HepG2 (cell line): Measurements from ENCODE around the gene PBX2. TPM values are rescaled to one million over a fixed set of nuclear protein-coding genes. Genes with fewer than 3 reads are reported as not detected.

Experiments used
- ATF7 ChIP-seq, 2 experiments: fragments of 450-650 bp in 1 of 2; sonication (generic) in 1 of 2; formaldehyde crosslinking in 1 of 2; IDR thresholded peaks; 2 replicates each; pipeline versions ENCODE4 v1.4.0 to v1.6.1; 2016 to 2020; ENCODE audit warnings: antibody characterized with exemption in 1 of 2, mild to moderate bottlenecking in 1 of 2, missing genetic modification reagents in 1 of 2
- ISX ChIP-seq: sonication (generic); formaldehyde crosslinking; conservative IDR thresholded peaks from 2 replicates; pipeline ENCODE4 v1.5.0; 2020; ENCODE audit warnings: missing genetic modification reagents
- KAT8 ChIP-seq: IDR thresholded peaks from 2 replicates; pipeline ENCODE4 v1.6.1; 2016; ENCODE audit warnings: missing genetic modification reagents, missing compliant biosample characterization
- KDM6A ChIP-seq: IDR thresholded peaks from 2 replicates; pipeline ENCODE4 v1.6.1; 2016; ENCODE audit warnings: low read depth
- MAF1 ChIP-seq: sonication (generic); formaldehyde crosslinking; IDR thresholded peaks from 2 replicates; pipeline ENCODE4 v1.5.0; 2020; ENCODE audit warnings: missing genetic modification reagents, borderline replicate concordance
- MED1 ChIP-seq: sonication (generic); formaldehyde crosslinking; IDR thresholded peaks from 2 replicates; pipeline ENCODE4 v1.4.0; 2020; ENCODE audit warnings: missing genetic modification reagents
- MYC ChIP-seq: sonication (generic); formaldehyde crosslinking; IDR thresholded peaks from 2 replicates; pipeline ENCODE4 v1.9.0; 2021; ENCODE audit warnings: missing genetic modification reagents, borderline replicate concordance
- NCOA5 ChIP-seq: sonication (generic); formaldehyde crosslinking; IDR thresholded peaks from 2 replicates; pipeline ENCODE4 v1.4.0; 2020; ENCODE audit warnings: missing genetic modification reagents
- NR2F6 ChIP-seq, 2 experiments: IDR thresholded peaks; 2 replicates each; pipeline ENCODE4 v1.6.1; 2016; ENCODE audit warnings: antibody characterized with exemption in 1 of 2, mild to moderate bottlenecking in 1 of 2
- POLR2A ChIP-seq, 2 experiments: IDR thresholded peaks; 2 replicates each; pipeline ENCODE4 v1.6.1; 2011; ENCODE audit warnings: low read depth in 2 of 2, low read length in 2 of 2, mild to moderate bottlenecking in 1 of 2, moderate library complexity in 1 of 2; ENCODE audit not compliant: insufficient read depth in 1 of 2
- RNF2 ChIP-seq: fragments of 450-650 bp; conservative IDR thresholded peaks from 2 replicates; pipeline ENCODE4 v1.6.1; 2016; ENCODE audit warnings: low read depth
- SMARCC2 ChIP-seq: fragments of 450-650 bp; IDR thresholded peaks from 2 replicates; pipeline ENCODE4 v1.6.1; 2017; ENCODE audit warnings: antibody characterized with exemption, mild to moderate bottlenecking
- SP4 ChIP-seq: sonication (generic); formaldehyde crosslinking; IDR thresholded peaks from 2 replicates; pipeline ENCODE4 v1.8.1; 2023; ENCODE audit warnings: mild to moderate bottlenecking, missing genetic modification reagents
- TEAD2 ChIP-seq: sonication (generic); formaldehyde crosslinking; IDR thresholded peaks from 2 replicates; pipeline ENCODE4 v1.9.0; 2021; ENCODE audit warnings: missing genetic modification reagents
- YEATS2 ChIP-seq: sonication (generic); formaldehyde crosslinking; IDR thresholded peaks from 2 replicates; pipeline ENCODE4 v1.4.0; 2020; ENCODE audit warnings: missing genetic modification reagents, borderline replicate concordance
- ZBTB38 ChIP-seq: sonication (generic); formaldehyde crosslinking; IDR thresholded peaks from 2 replicates; pipeline ENCODE4 v1.5.1; 2020; ENCODE audit warnings: mild to moderate bottlenecking, missing genetic modification reagents
- ZIK1 ChIP-seq: sonication (generic); formaldehyde crosslinking; IDR thresholded peaks from 2 replicates; pipeline ENCODE4 v1.5.0; 2020; ENCODE audit warnings: mild to moderate bottlenecking, low read depth, missing genetic modification reagents, borderline replicate concordance
- ZNF160 ChIP-seq: sonication (generic); formaldehyde crosslinking; IDR thresholded peaks from 2 replicates; pipeline ENCODE4 v1.8.0; 2022; ENCODE audit warnings: mild to moderate bottlenecking, inconsistent platforms, missing genetic modification reagents
- ZNF274 ChIP-seq: sonication (generic); formaldehyde crosslinking; IDR thresholded peaks from 2 replicates; pipeline ENCODE4 v1.5.1; 2020; ENCODE audit warnings: mild to moderate bottlenecking, missing genetic modification reagents
- ZNF441 ChIP-seq: sonication (generic); formaldehyde crosslinking; IDR thresholded peaks from 2 replicates; pipeline ENCODE4 v1.7.0; 2021; ENCODE audit warnings: missing genetic modification reagents, borderline replicate concordance
- ZNF460 ChIP-seq: sonication (generic); formaldehyde crosslinking; IDR thresholded peaks from 2 replicates; pipeline ENCODE4 v1.5.1; 2020; ENCODE audit warnings: missing genetic modification reagents, mild to moderate bottlenecking, borderline replicate concordance
- ZNF749 ChIP-seq: sonication (generic); formaldehyde crosslinking; IDR thresholded peaks from 2 replicates; pipeline ENCODE4 v1.8.0; 2022; ENCODE audit warnings: mild to moderate bottlenecking, missing genetic modification reagents, moderate library complexity, borderline replicate concordance
- ZNF782 ChIP-seq: sonication (generic); formaldehyde crosslinking; IDR thresholded peaks from 2 replicates; pipeline ENCODE4 v1.4.0; 2020; ENCODE audit warnings: missing genetic modification reagents, mild to moderate bottlenecking, borderline replicate concordance
- ZNF879 ChIP-seq: sonication (generic); formaldehyde crosslinking; IDR thresholded peaks from 2 replicates; pipeline ENCODE4 v1.8.1; 2023; ENCODE audit warnings: missing genetic modification reagents
- ZSCAN21 ChIP-seq: sonication (generic); formaldehyde crosslinking; IDR thresholded peaks from 2 replicates; pipeline ENCODE4 v1.8.0; 2022; ENCODE audit warnings: mild to moderate bottlenecking, missing genetic modification reagents, moderate library complexity, borderline replicate concordance
- polyA plus RNA-seq, 8 experiments: library from polyadenylated mRNA; depleted of rRNA in 3 of 8; stranded (reverse) in 7 of 8; unstranded in 1 of 8; fragments of >200 nt; fragmentation: Illumina TruSeq in 4 of 8; extraction: Trizol in 4 of 8; gene quantifications; 2 replicates each; pipeline versions ENCODE4 v1.2.1 to v1.2.3, GENCODE V29; 2011 to 2016; ENCODE audit warnings: low read depth in 4 of 8, missing spikeins in 1 of 8, mixed read lengths in 1 of 8; ENCODE audit not compliant: insufficient read depth in 1 of 8
- total RNA-seq, 5 experiments: library from RNA; depleted of rRNA; stranded (reverse); fragments of >200 nt; fragmentation: Illumina TruSeq; extraction: Trizol; gene quantifications; 2 replicates each; pipeline ENCODE4 v1.2.3, GENCODE V29; 2016; ENCODE audit warnings: low read depth in 1 of 5
- TF ChIP-seq, protein P1 (sequence below): sonication (generic); formaldehyde crosslinking; IDR thresholded peaks from 2 replicates; pipeline ENCODE4 v1.9.0; 2022; ENCODE audit warnings: missing genetic modification reagents, mild to moderate bottlenecking, borderline replicate concordance
- TF ChIP-seq, protein P2 (sequence below): sonication (generic); formaldehyde crosslinking; conservative IDR thresholded peaks from 2 replicates; pipeline ENCODE4 v1.4.0; 2020; ENCODE audit warnings: mild to moderate bottlenecking, missing genetic modification reagents, moderate library complexity

The PBX2 gene
- total and polyA plus RNA-seq, 2 of the 13 experiments (the other 11 are each of a cell fraction or from before 2014, with no cell fraction given): 42.3 to 77.8 TPM

DNA sequence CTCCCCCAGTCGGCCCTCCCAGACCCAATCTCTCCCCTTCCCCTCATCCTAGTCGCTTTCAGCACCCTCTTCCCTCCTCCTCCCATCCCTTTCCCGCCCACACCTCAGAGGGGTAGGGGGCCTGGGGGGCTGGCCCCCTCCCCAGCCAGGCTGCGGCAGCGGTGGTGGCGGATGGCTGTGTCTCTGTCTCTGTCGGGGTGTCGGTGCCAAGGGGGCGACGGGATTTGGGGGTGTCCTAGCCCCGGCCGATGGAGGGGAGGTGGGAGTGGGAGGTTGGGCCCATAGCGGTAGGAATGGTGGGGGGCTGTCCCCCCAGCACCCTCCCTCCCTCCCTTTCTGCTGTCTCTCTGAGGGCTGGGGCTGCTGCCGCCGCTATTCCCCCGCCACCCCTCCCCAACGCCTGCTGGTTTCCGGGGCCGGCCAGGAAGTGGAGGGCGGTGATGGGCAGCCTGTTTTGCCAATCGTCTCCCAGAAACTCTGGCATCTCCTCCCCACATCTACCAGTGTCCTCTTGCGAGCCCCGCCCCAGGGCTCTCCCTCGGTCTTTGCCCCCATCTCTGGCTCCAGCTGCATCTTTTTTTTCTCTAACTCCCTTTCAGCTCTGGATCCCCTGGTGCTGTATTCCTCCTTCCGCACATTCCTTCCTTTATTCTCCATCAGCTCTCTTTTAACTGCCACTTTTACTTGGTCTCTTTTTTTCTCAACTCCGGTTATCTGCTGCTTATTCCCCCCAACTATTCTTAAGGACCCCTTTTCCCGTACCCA is 14.1 kb downstream of the PBX2 start, which contains the start of gene AGPAT1 (continued):
- TF ChIP-seq, protein P1, sequence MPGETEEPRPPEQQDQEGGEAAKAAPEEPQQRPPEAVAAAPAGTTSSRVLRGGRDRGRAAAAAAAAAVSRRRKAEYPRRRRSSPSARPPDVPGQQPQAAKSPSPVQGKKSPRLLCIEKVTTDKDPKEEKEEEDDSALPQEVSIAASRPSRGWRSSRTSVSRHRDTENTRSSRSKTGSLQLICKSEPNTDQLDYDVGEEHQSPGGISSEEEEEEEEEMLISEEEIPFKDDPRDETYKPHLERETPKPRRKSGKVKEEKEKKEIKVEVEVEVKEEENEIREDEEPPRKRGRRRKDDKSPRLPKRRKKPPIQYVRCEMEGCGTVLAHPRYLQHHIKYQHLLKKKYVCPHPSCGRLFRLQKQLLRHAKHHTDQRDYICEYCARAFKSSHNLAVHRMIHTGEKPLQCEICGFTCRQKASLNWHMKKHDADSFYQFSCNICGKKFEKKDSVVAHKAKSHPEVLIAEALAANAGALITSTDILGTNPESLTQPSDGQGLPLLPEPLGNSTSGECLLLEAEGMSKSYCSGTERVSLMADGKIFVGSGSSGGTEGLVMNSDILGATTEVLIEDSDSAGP (CRISPR knock-in tag): peak; percentile 77; the same call in 1 of the 2 replicates
- no peak for TF ChIP-seq ZSCAN21 (CRISPR knock-in tag)
- no peak; the same call in 1 of the 2 replicates for TF ChIP-seq ZNF441
- TF ChIP-seq ZBTB38 (CRISPR knock-in tag): peak; percentile 85
- TF ChIP-seq, protein P2, sequence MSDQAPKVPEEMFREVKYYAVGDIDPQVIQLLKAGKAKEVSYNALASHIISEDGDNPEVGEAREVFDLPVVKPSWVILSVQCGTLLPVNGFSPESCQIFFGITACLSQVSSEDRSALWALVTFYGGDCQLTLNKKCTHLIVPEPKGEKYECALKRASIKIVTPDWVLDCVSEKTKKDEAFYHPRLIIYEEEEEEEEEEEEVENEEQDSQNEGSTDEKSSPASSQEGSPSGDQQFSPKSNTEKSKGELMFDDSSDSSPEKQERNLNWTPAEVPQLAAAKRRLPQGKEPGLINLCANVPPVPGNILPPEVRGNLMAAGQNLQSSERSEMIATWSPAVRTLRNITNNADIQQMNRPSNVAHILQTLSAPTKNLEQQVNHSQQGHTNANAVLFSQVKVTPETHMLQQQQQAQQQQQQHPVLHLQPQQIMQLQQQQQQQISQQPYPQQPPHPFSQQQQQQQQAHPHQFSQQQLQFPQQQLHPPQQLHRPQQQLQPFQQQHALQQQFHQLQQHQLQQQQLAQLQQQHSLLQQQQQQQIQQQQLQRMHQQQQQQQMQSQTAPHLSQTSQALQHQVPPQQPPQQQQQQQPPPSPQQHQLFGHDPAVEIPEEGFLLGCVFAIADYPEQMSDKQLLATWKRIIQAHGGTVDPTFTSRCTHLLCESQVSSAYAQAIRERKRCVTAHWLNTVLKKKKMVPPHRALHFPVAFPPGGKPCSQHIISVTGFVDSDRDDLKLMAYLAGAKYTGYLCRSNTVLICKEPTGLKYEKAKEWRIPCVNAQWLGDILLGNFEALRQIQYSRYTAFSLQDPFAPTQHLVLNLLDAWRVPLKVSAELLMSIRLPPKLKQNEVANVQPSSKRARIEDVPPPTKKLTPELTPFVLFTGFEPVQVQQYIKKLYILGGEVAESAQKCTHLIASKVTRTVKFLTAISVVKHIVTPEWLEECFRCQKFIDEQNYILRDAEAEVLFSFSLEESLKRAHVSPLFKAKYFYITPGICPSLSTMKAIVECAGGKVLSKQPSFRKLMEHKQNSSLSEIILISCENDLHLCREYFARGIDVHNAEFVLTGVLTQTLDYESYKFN: peak; percentile 73
- TF ChIP-seq ZNF460 (CRISPR knock-in tag): no peak
- TF ChIP-seq ZNF879 (CRISPR knock-in tag): no peak
- peak; percentile 79 for TF ChIP-seq ZNF274 (CRISPR knock-in tag)
- peak; percentile 78; the same call in 1 of the 2 replicates for TF ChIP-seq YEATS2 (CRISPR knock-in tag)
- TF ChIP-seq SMARCC2: no peak
- TF ChIP-seq MAF1 (CRISPR knock-in tag): 0 out of 2 replicates have a peak, but pooled peaks have one; percentile 63
- TF ChIP-seq POLR2A (IDR thresholded peaks at IDR 0.05; ENCODE audit: insufficient read depth in 1 of 2, low read depth in 2 of 2, low read length in 2 of 2): peak; percentile 52 to 88; a peak in 3 of 4 replicates
- TF ChIP-seq MYC: peak; percentile 58; the same call in 1 of the 2 replicates
- TF ChIP-seq ISX: no peak
- TF ChIP-seq NR2F6 (IDR thresholded peaks at IDR 0.05): 0 out of 2 replicates have a peak, but pooled peaks have one; percentile 6
- TF ChIP-seq NR2F6 (CRISPR knock-in tag; IDR thresholded peaks at IDR 0.05): no peak
- no peak for TF ChIP-seq ATF7 (IDR thresholded peaks at IDR 0.05)
- TF ChIP-seq ATF7 (CRISPR knock-in tag; IDR thresholded peaks at IDR 0.05): no peak
- TF ChIP-seq ZNF749 (CRISPR knock-in tag): no peak
- no peak; the same call in 1 of the 2 replicates for TF ChIP-seq KDM6A (CRISPR knock-in tag)
- no peak for TF ChIP-seq ZNF160 (CRISPR knock-in tag)
- peak; percentile 42; the same call in 1 of the 2 replicates for TF ChIP-seq ZNF782
- peak; percentile 29; the same call in 1 of the 2 replicates for TF ChIP-seq MED1 (CRISPR knock-in tag)
- no peak for TF ChIP-seq RNF2
- peak; percentile 83 for TF ChIP-seq KAT8 (CRISPR knock-in tag)
- no peak for TF ChIP-seq NCOA5 (CRISPR knock-in tag)
- TF ChIP-seq SP4 (CRISPR knock-in tag): peak; percentile 92
- TF ChIP-seq TEAD2 (CRISPR knock-in tag): no peak
- no peak for TF ChIP-seq ZIK1 (CRISPR knock-in tag)
